Sigmoid colon (tissue), 4 donors: ENCODE measurements around the gene BICRA.

Experiments
- EP300 ChIP-seq, 4 donors: sonication (generic); formaldehyde crosslinking; IDR thresholded peaks; one replicate each; pipeline ENCODE4 v1.6.1; 2017; ENCODE audit warnings: antibody characterized with exemption in 4 of 4
- POLR2A ChIP-seq, 2 donors: fragments of 450-650 bp; IDR thresholded peaks; one replicate each; pipeline ENCODE4 v1.6.1; 2016; ENCODE audit warnings: antibody characterized with exemption in 2 of 2, mild to moderate bottlenecking in 2 of 2, moderate library complexity in 2 of 2
- POLR2AphosphoS5 ChIP-seq, 4 donors: sonication (generic); formaldehyde crosslinking; IDR thresholded peaks; one replicate each; pipeline ENCODE4 v1.6.1; 2017; ENCODE audit warnings: antibody characterized with exemption in 4 of 4
- TF ChIP-seq, protein P1 (sequence below), 4 experiments: fragments of 450-650 bp in 3 of 4; fragments of 200-600 bp in 1 of 4; IDR thresholded peaks; one replicate each; pipeline ENCODE4 v1.5.1; 2016 to 2019; ENCODE audit warnings: antibody characterized with exemption in 4 of 4, mild to moderate bottlenecking in 3 of 4, moderate library complexity in 2 of 4

DNA sequence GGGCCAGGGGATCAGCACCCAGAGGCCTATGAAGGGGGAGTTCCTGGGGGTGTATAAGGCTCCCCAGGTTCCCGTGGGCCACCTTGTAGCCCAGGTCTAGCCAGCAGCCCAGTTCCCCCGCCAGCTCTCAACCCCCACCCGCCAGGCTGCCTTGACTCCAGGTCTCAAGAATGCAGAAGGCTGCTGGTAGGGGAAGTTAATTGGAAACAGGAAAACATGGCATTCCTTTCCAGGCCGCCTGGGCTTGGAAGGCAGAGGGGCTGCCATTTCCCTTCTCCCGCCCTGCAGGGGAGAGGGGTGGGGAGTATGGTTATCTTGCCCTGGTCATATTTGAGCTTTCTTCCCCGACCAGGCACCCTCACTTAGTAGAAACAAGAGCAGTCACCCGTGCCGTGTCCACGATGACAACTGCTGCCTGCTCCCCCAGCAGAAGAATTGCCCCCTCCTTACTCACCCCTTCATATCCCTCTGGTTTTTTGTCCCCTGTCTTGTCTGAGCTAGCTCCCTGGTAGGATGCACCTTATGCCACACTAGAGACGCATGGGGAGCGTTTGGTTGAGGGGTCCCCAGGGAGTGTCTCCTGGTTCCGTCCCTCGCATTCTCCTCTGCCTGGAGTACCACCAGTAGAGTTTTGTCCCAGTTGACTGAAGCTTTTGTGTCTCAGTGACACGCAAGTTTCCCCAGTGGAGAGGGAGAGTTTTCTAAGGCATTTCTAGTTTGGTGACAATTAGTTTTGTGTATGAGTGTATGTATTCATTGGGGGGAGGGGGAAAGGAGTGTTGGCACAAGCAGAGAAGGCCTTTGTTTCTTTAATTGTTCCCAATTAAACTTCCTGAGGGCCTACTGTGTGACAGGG is 4.5 kb downstream of the BICRA start:
- TF ChIP-seq, protein P1, sequence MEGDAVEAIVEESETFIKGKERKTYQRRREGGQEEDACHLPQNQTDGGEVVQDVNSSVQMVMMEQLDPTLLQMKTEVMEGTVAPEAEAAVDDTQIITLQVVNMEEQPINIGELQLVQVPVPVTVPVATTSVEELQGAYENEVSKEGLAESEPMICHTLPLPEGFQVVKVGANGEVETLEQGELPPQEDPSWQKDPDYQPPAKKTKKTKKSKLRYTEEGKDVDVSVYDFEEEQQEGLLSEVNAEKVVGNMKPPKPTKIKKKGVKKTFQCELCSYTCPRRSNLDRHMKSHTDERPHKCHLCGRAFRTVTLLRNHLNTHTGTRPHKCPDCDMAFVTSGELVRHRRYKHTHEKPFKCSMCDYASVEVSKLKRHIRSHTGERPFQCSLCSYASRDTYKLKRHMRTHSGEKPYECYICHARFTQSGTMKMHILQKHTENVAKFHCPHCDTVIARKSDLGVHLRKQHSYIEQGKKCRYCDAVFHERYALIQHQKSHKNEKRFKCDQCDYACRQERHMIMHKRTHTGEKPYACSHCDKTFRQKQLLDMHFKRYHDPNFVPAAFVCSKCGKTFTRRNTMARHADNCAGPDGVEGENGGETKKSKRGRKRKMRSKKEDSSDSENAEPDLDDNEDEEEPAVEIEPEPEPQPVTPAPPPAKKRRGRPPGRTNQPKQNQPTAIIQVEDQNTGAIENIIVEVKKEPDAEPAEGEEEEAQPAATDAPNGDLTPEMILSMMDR (IDR thresholded peaks at IDR 0.05): no peak
- TF ChIP-seq POLR2A (IDR thresholded peaks at IDR 0.05): no peak
- no peak for TF ChIP-seq POLR2AphosphoS5 (IDR thresholded peaks at IDR 0.05)
- no peak for TF ChIP-seq EP300 (IDR thresholded peaks at IDR 0.05)
